HEK293 (cell line): Measurements from ENCODE around the gene MEAF6.
"Not testable (repeated sequence)": the region's sequence is repeated elsewhere in the genome, so short reads cannot be mapped to it uniquely, and the experiment has no call there.

ENCODE experiments used
- CTCF ChIA-PET: fragments of 350-600 bp; formaldehyde crosslinking; extraction: SDS; loops from one replicate; lab custom pipeline; 2021; ENCODE audit warnings: antibody characterized with exemption; lab: Yijun Ruan, JAX
- POLR2A ChIA-PET: fragments of 300-600 bp; formaldehyde crosslinking; extraction: SDS; loops from one replicate; lab custom pipeline; 2020; ENCODE audit warnings: antibody characterized with exemption, inconsistent platforms; lab: Yijun Ruan, JAX
- H3K27ac ChIP-seq: fragments of 200-500 bp; sonication (Bioruptor generic); 2 replicates; pipeline ENCODE4 v1.5.1; 2014; ENCODE audit warnings: low read depth, low read length, control low read depth, inconsistent platforms; ENCODE audit errors: extremely low read depth
- H3K36me3 ChIP-seq, 2 experiments: fragments of 200-500 bp in 1 of 2; sonication (Bioruptor generic) in 1 of 2; 1 replicate in 1 of 2; 2 replicates in 1 of 2; pipeline ENCODE4 v1.5.1; 2014 to 2017; ENCODE audit warnings: inconsistent platforms in 2 of 2, low read length in 2 of 2; ENCODE audit not compliant: control insufficient read depth in 2 of 2, insufficient read depth in 1 of 2
- H3K4me1 ChIP-seq: fragments of 200-500 bp; sonication (Bioruptor generic); 2 replicates; pipeline ENCODE4 v1.5.1; 2014; ENCODE audit warnings: mild to moderate bottlenecking, low read length, inconsistent platforms; ENCODE audit not compliant: control insufficient read depth, insufficient read depth
- H3K4me3 ChIP-seq: 2 replicates; pipeline ENCODE4 v1.5.1; 2011; ENCODE audit warnings: low read depth, mild to moderate bottlenecking, control low read depth, low read length, moderate library complexity
- H3K9me3 ChIP-seq: fragments of 200-500 bp; sonication (Bioruptor generic); 2 replicates; pipeline ENCODE4 v1.5.1; 2014; ENCODE audit warnings: low read depth, low read length, inconsistent platforms; ENCODE audit not compliant: control insufficient read depth, insufficient read depth
- BCL6B ChIP-seq: fragments of 450-650 bp; formaldehyde crosslinking; IDR thresholded peaks from 2 replicates; pipeline ENCODE4 v1.5.1; 2017; ENCODE audit warnings: missing biosample characterization, missing genetic modification characterization
- PRDM1 ChIP-seq: fragments of 450-650 bp; formaldehyde crosslinking; IDR thresholded peaks from 2 replicates; pipeline ENCODE4; 2016; ENCODE audit warnings: missing biosample characterization, missing genetic modification characterization
- ZBTB8A ChIP-seq: fragments of 450-650 bp; formaldehyde crosslinking; IDR thresholded peaks from 2 replicates; pipeline ENCODE4 v1.5.1; 2016; ENCODE audit warnings: missing biosample characterization, missing genetic modification characterization
- ZFP3 ChIP-seq: fragments of 450-650 bp; formaldehyde crosslinking; IDR thresholded peaks from 2 replicates; pipeline ENCODE4 v1.5.1; 2016; ENCODE audit warnings: low read depth, missing biosample characterization, missing genetic modification characterization
- ZNF121 ChIP-seq: fragments of 450-650 bp; formaldehyde crosslinking; IDR thresholded peaks from 2 replicates; pipeline ENCODE4 v1.5.1; 2016; ENCODE audit warnings: missing biosample characterization, missing genetic modification characterization
- ZNF398 ChIP-seq: fragments of 450-650 bp; formaldehyde crosslinking; IDR thresholded peaks from 2 replicates; pipeline ENCODE4 v1.5.1; 2017; ENCODE audit warnings: missing biosample characterization, missing genetic modification characterization
- TF ChIP-seq, protein P1 (sequence below): fragments of 450-650 bp; formaldehyde crosslinking; IDR thresholded peaks from 2 replicates; pipeline ENCODE4 v1.5.1; 2016; ENCODE audit warnings: missing biosample characterization, missing genetic modification characterization
- TF ChIP-seq, protein P2 (sequence below): fragments of 450-650 bp; formaldehyde crosslinking; IDR thresholded peaks from 2 replicates; pipeline ENCODE4 v1.5.1; 2016; ENCODE audit warnings: missing biosample characterization, missing genetic modification characterization, low read depth
- TF ChIP-seq, protein P3 (sequence below): fragments of 450-650 bp; formaldehyde crosslinking; IDR thresholded peaks from 2 replicates; pipeline ENCODE4 v1.5.1; 2016; ENCODE audit warnings: missing biosample characterization, missing genetic modification characterization

Gene MEAF6

GRCh38 chr1:37509181-37509580, 5.4 kb downstream of the MEAF6 start:
- POLR2A ChIA-PET, result no interaction called here
- no peak overlapping the region for H3K4me3 ChIP-seq
- CTCF ChIA-PET, result interaction anchor here (0.6 to 1.6 kb wide), 5 partner anchors 9 to 1236 kb away, joined by 3 to 13 read pairs (median 4); no protein-coding TSS in a partner anchor
- H3K27ac ChIP-seq, result no peak overlapping the region
- H3K36me3 ChIP-seq, result peaks cover 65 to 79% of the 10 kb centered on the region in 2 experiments
- TF ChIP-seq BCL6B (tag by site-specific recombination) (peak; percentile 46; the same call in 1 of the 2 replicates), ZNF398 (no peak), PRDM1 (tag by site-specific recombination) (peak; percentile 63), ZFP3 (tag by site-specific recombination) (0 out of 2 replicates have a peak, but pooled peaks have one; percentile 30)
- TF ChIP-seq, protein P1, sequence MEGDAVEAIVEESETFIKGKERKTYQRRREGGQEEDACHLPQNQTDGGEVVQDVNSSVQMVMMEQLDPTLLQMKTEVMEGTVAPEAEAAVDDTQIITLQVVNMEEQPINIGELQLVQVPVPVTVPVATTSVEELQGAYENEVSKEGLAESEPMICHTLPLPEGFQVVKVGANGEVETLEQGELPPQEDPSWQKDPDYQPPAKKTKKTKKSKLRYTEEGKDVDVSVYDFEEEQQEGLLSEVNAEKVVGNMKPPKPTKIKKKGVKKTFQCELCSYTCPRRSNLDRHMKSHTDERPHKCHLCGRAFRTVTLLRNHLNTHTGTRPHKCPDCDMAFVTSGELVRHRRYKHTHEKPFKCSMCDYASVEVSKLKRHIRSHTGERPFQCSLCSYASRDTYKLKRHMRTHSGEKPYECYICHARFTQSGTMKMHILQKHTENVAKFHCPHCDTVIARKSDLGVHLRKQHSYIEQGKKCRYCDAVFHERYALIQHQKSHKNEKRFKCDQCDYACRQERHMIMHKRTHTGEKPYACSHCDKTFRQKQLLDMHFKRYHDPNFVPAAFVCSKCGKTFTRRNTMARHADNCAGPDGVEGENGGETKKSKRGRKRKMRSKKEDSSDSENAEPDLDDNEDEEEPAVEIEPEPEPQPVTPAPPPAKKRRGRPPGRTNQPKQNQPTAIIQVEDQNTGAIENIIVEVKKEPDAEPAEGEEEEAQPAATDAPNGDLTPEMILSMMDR, result peak; percentile 55
- TF ChIP-seq, protein P2, sequence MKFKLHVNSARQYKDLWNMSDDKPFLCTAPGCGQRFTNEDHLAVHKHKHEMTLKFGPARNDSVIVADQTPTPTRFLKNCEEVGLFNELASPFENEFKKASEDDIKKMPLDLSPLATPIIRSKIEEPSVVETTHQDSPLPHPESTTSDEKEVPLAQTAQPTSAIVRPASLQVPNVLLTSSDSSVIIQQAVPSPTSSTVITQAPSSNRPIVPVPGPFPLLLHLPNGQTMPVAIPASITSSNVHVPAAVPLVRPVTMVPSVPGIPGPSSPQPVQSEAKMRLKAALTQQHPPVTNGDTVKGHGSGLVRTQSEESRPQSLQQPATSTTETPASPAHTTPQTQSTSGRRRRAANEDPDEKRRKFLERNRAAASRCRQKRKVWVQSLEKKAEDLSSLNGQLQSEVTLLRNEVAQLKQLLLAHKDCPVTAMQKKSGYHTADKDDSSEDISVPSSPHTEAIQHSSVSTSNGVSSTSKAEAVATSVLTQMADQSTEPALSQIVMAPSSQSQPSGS, result no peak
- no peaks in the 10 kb centered on the region for H3K9me3 ChIP-seq
- H3K4me1 ChIP-seq, result no peaks in the 10 kb centered on the region

DNA sequence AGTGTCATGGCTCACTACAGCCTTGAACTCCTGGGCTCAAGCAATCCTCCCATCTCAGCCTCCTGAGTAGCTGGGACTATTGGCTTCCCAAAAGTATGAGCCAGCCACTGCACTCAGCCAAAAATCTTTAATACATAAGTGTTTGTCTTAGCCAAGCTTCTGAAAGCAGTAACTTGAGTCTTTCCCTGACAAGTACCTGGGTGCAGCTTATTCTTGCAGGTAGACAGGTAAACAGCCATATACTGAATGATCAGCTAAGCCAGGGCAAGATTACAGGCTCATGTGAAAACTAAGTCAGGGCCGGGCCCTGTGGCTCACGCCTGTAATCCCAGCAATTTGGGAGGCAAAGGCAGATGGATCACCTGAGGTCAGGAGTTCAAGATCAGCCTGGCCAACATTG, 7.8 kb downstream of the MEAF6 start:
- Histone ChIP-seq H3K9me3 (no peaks in the 10 kb centered on the region), H3K4me3 (no peak overlapping the region), H3K27ac (no peak overlapping the region), H3K4me1 (no peaks in the 10 kb centered on the region), H3K36me3 (peaks cover 66 to 88% of the 10 kb centered on the region in 2 experiments)
- TF ChIP-seq ZBTB8A (tag by site-specific recombination) (no peak), ZNF121 (tag by site-specific recombination) (peak; percentile 21; the same call in 1 of the 2 replicates)
- POLR2A ChIA-PET, result interaction anchor here (0.6 to 1.9 kb wide), 4 partner anchors 8 to 499 kb away, joined by 3 to 8 read pairs (median 4); partner anchors contain the start of genes FHL3 and MEAF6
- CTCF ChIA-PET, result interaction anchor here (1.8 kb wide), 1 partner anchor 8 kb away, joined by 9 read pairs; the partner anchor contains the start of gene MEAF6

DNA sequence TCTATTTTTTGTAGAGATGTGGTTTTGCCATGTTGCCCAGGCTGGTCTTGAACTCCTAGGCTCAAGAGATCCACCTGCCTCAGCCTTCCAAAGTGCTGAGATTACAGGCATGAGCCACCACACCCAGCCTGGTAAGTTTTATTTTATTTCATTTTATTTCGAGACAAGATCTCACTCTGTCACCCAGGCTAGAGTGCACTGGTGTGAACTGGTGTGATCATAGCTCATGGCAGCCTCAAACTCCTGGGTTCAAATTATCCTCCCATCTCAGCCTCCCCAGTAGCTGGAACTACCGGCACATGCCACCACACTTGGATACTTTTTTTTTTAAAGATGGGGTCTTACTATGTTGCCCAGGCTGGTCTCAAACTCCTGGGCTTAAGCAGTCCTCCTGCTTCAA, 11.8 kb downstream of the MEAF6 start:
- H3K4me1 ChIP-seq, H3K27ac ChIP-seq, H3K4me3 ChIP-seq, H3K9me3 ChIP-seq: not testable (repeated sequence)
- TF ChIP-seq, protein P3, sequence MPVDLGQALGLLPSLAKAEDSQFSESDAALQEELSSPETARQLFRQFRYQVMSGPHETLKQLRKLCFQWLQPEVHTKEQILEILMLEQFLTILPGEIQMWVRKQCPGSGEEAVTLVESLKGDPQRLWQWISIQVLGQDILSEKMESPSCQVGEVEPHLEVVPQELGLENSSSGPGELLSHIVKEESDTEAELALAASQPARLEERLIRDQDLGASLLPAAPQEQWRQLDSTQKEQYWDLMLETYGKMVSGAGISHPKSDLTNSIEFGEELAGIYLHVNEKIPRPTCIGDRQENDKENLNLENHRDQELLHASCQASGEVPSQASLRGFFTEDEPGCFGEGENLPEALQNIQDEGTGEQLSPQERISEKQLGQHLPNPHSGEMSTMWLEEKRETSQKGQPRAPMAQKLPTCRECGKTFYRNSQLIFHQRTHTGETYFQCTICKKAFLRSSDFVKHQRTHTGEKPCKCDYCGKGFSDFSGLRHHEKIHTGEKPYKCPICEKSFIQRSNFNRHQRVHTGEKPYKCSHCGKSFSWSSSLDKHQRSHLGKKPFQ (tag by site-specific recombination), result peak; percentile 97
- peak; percentile 68; the same call in 1 of the 2 replicates for TF ChIP-seq ZNF121 (tag by site-specific recombination)
- peaks cover 44 to 90% of the 10 kb centered on the region in 2 experiments for H3K36me3 ChIP-seq
- ChIA-PET POLR2A (interaction anchor here (1.1 to 1.7 kb wide), 2 partner anchors 12 to 15 kb away, joined by 3 to 5 read pairs; partner anchors contain the start of gene MEAF6), CTCF (interaction anchor here (0.6 to 1.5 kb wide), 7 partner anchors 12 to 358 kb away, joined by 3 to 14 read pairs (median 3); partner anchors contain the start of gene MEAF6)
